HepG2 (cell line): Measurements from ENCODE around the gene HMBS. TPM values are rescaled to one million over a fixed set of nuclear protein-coding genes. Genes with fewer than 3 reads are reported as not detected.

ENCODE experiments used
- FOSL2 ChIP-seq: sonication (generic); formaldehyde crosslinking; IDR thresholded peaks from 2 replicates; pipeline ENCODE4 v1.4.0; 2020; ENCODE audit warnings: missing genetic modification reagents
- GATAD1 ChIP-seq: IDR thresholded peaks from 2 replicates; pipeline ENCODE4 v1.6.1; 2016; ENCODE audit warnings: missing genetic modification reagents, missing compliant biosample characterization
- GZF1 ChIP-seq: sonication (generic); formaldehyde crosslinking; IDR thresholded peaks from 2 replicates; pipeline ENCODE4 v1.5.1; 2020; ENCODE audit warnings: mild to moderate bottlenecking, missing genetic modification reagents
- HNRNPH1 ChIP-seq: fragments of 200-400 bp; formaldehyde crosslinking; optimal IDR thresholded peaks from 2 replicates; pipeline ENCODE3; 2017; ENCODE audit warnings: mild to moderate bottlenecking, low read depth, low read length
- IRF2 ChIP-seq: IDR thresholded peaks from 2 replicates; pipeline ENCODE4 v1.6.1; 2018; ENCODE audit warnings: missing genetic modification reagents, missing compliant biosample characterization
- MAF1 ChIP-seq: sonication (generic); formaldehyde crosslinking; IDR thresholded peaks from 2 replicates; pipeline ENCODE4 v1.5.0; 2020; ENCODE audit warnings: missing genetic modification reagents, borderline replicate concordance
- MEF2D ChIP-seq: sonication (generic); formaldehyde crosslinking; IDR thresholded peaks from 2 replicates; pipeline ENCODE4 v1.5.1; 2020; ENCODE audit warnings: mild to moderate bottlenecking, missing genetic modification reagents
- PAWR ChIP-seq: sonication (generic); formaldehyde crosslinking; IDR thresholded peaks from 2 replicates; pipeline ENCODE4 v1.4.0; 2020; ENCODE audit warnings: missing genetic modification reagents, mild to moderate bottlenecking, borderline replicate concordance
- PCBP2 ChIP-seq: fragments of 200-400 bp; formaldehyde crosslinking; optimal IDR thresholded peaks from 2 replicates; pipeline ENCODE3; 2018; ENCODE audit warnings: low read length, low read depth; ENCODE audit not compliant: poor library complexity, severe bottlenecking
- SMC3 ChIP-seq: IDR thresholded peaks from 2 replicates; pipeline ENCODE4 v1.6.1; 2011; ENCODE audit warnings: low read length, improper control_type of control experiment
- SRF ChIP-seq: IDR thresholded peaks from 2 replicates; pipeline ENCODE4 v1.6.1; 2011; ENCODE audit warnings: mild to moderate bottlenecking, low read depth, low read length, moderate library complexity
- TRIM22 ChIP-seq: fragments of 450-650 bp; IDR thresholded peaks from 2 replicates; pipeline ENCODE4 v1.6.1; 2017
- ZNF256 ChIP-seq: sonication (generic); formaldehyde crosslinking; conservative IDR thresholded peaks from 2 replicates; pipeline ENCODE4 v1.4.0; 2020; ENCODE audit warnings: missing genetic modification reagents
- ZNF260 ChIP-seq: sonication (generic); formaldehyde crosslinking; IDR thresholded peaks from 2 replicates; pipeline ENCODE4 v1.4.0; 2020; ENCODE audit warnings: missing genetic modification reagents, low read depth, mild to moderate bottlenecking, borderline replicate concordance
- ZNF337 ChIP-seq: sonication (generic); formaldehyde crosslinking; IDR thresholded peaks from 2 replicates; pipeline ENCODE4 v1.5.1; 2020; ENCODE audit warnings: missing genetic modification reagents, low read depth, mild to moderate bottlenecking, borderline replicate concordance
- ZNF589 ChIP-seq: sonication (generic); formaldehyde crosslinking; conservative IDR thresholded peaks from 2 replicates; pipeline ENCODE4 v1.8.0; 2022; ENCODE audit warnings: mild to moderate bottlenecking, moderate library complexity, missing genetic modification reagents
- polyA plus RNA-seq, 8 experiments: library from polyadenylated mRNA; depleted of rRNA in 3 of 8; stranded (reverse) in 7 of 8; unstranded in 1 of 8; fragments of >200 nt; fragmentation: Illumina TruSeq in 4 of 8; extraction: Trizol in 4 of 8; gene quantifications; 2 replicates each; pipeline versions ENCODE4 v1.2.1 to v1.2.3, GENCODE V29; 2011 to 2016; ENCODE audit warnings: low read depth in 4 of 8, missing spikeins in 1 of 8, mixed read lengths in 1 of 8; ENCODE audit not compliant: insufficient read depth in 1 of 8
- total RNA-seq, 5 experiments: library from RNA; depleted of rRNA; stranded (reverse); fragments of >200 nt; fragmentation: Illumina TruSeq; extraction: Trizol; gene quantifications; 2 replicates each; pipeline ENCODE4 v1.2.3, GENCODE V29; 2016; ENCODE audit warnings: low read depth in 1 of 5
- TF ChIP-seq, protein P1 (sequence below): sonication (generic); formaldehyde crosslinking; IDR thresholded peaks from 2 replicates; pipeline ENCODE4 v1.4.0; 2020; ENCODE audit warnings: missing genetic modification reagents
- TF ChIP-seq, protein P2 (sequence below): sonication (generic); formaldehyde crosslinking; IDR thresholded peaks from 2 replicates; pipeline ENCODE4 v1.5.0; 2020; ENCODE audit warnings: mild to moderate bottlenecking, missing genetic modification reagents, borderline replicate concordance
- TF ChIP-seq, protein P3 (sequence below): sonication (generic); formaldehyde crosslinking; IDR thresholded peaks from 2 replicates; pipeline ENCODE4 v1.8.1; 2023; ENCODE audit warnings: mild to moderate bottlenecking, missing genetic modification reagents, borderline replicate concordance
- TF ChIP-seq, protein P4 (sequence below): IDR thresholded peaks from 2 replicates; pipeline ENCODE4 v1.6.1; 2016
- TF ChIP-seq, protein P5 (sequence below): sonication (generic); formaldehyde crosslinking; IDR thresholded peaks from 2 replicates; pipeline ENCODE4 v1.4.0; 2020; ENCODE audit warnings: mild to moderate bottlenecking, missing genetic modification reagents

Gene HMBS
- total and polyA plus RNA-seq, 2 of the 13 experiments (the other 11 are each of a cell fraction or from before 2014, with no cell fraction given), result 9.4 to 46.9 TPM

GRCh38 chr11:119067371-119068222, 17.1 kb upstream of the HMBS start, which contains the start of gene VPS11 (continued):
- TF ChIP-seq ZNF260 (CRISPR knock-in tag) (no peak), SRF (no peak), ZNF589 (CRISPR knock-in tag) (no peak), MEF2D (CRISPR knock-in tag) (peak; percentile 57; the same call in 1 of the 2 replicates), GATAD1 (CRISPR knock-in tag) (peak; percentile 100), FOSL2 (CRISPR knock-in tag) (peak; percentile 58), SMC3 (no peak), IRF2 (peak; percentile 83), PAWR (CRISPR knock-in tag) (no peak), HNRNPH1 (no peak), TRIM22 (no peak), MAF1 (CRISPR knock-in tag) (no peak), ZNF337 (CRISPR knock-in tag) (no peak), GZF1 (CRISPR knock-in tag) (no peak), ZNF256 (no peak), PCBP2 (no peak)
- TF ChIP-seq, protein P1, sequence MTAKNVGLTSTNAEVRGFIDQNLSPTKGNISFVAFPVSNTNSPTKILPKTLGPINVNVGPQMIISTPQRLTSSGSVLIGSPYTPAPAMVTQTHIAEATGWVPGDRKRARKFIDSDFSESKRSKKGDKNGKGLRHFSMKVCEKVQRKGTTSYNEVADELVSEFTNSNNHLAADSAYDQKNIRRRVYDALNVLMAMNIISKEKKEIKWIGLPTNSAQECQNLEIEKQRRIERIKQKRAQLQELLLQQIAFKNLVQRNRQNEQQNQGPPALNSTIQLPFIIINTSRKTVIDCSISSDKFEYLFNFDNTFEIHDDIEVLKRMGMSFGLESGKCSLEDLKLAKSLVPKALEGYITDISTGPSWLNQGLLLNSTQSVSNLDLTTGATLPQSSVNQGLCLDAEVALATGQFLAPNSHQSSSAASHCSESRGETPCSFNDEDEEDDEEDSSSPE (CRISPR knock-in tag), result peak; percentile 79
- TF ChIP-seq, protein P2, sequence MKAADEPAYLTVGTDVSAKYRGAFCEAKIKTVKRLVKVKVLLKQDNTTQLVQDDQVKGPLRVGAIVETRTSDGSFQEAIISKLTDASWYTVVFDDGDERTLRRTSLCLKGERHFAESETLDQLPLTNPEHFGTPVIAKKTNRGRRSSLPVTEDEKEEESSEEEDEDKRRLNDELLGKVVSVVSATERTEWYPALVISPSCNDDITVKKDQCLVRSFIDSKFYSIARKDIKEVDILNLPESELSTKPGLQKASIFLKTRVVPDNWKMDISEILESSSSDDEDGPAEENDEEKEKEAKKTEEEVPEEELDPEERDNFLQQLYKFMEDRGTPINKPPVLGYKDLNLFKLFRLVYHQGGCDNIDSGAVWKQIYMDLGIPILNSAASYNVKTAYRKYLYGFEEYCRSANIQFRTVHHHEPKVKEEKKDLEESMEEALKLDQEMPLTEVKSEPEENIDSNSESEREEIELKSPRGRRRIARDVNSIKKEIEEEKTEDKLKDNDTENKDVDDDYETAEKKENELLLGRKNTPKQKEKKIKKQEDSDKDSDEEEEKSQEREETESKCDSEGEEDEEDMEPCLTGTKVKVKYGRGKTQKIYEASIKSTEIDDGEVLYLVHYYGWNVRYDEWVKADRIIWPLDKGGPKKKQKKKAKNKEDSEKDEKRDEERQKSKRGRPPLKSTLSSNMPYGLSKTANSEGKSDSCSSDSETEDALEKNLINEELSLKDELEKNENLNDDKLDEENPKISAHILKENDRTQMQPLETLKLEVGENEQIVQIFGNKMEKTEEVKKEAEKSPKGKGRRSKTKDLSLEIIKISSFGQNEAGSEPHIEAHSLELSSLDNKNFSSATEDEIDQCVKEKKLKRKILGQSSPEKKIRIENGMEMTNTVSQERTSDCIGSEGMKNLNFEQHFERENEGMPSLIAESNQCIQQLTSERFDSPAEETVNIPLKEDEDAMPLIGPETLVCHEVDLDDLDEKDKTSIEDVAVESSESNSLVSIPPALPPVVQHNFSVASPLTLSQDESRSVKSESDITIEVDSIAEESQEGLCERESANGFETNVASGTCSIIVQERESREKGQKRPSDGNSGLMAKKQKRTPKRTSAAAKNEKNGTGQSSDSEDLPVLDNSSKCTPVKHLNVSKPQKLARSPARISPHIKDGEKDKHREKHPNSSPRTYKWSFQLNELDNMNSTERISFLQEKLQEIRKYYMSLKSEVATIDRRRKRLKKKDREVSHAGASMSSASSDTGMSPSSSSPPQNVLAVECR (CRISPR knock-in tag), result peak; percentile 94
- TF ChIP-seq, protein P3, sequence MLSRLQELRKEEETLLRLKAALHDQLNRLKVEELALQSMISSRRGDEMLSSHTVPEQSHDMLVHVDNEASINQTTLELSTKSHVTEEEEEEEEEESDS, result no peak
- TF ChIP-seq, protein P4, sequence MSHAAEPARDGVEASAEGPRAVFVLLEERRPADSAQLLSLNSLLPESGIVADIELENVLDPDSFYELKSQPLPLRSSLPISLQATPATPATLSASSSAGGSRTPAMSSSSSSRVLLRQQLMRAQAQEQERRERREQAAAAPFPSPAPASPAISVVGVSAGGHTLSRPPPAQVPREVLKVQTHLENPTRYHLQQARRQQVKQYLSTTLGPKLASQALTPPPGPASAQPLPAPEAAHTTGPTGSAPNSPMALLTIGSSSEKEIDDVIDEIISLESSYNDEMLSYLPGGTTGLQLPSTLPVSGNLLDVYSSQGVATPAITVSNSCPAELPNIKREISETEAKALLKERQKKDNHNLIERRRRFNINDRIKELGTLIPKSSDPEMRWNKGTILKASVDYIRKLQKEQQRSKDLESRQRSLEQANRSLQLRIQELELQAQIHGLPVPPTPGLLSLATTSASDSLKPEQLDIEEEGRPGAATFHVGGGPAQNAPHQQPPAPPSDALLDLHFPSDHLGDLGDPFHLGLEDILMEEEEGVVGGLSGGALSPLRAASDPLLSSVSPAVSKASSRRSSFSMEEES (CRISPR knock-in tag), result peak; percentile 95
- TF ChIP-seq, protein P5, sequence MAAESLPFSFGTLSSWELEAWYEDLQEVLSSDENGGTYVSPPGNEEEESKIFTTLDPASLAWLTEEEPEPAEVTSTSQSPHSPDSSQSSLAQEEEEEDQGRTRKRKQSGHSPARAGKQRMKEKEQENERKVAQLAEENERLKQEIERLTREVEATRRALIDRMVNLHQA, result no peak
